Heart left ventricle (tissue), 16 donors: ENCODE data around the gene DDX42. TPM values are rescaled to one million over a fixed set of nuclear protein-coding genes. Genes with fewer than 3 reads are reported as not detected.

ENCODE experiments used
- ATAC-seq, 4 donors: fragments of 200-7000 bp; cut with Tn5 transposase; one replicate each; pipeline ENCODE4 v1.9.1; 2020 to 2022; ENCODE audit warnings: moderate library complexity in 4 of 4, mild to moderate bottlenecking in 3 of 4, moderate number of reproducible peaks in 1 of 4
- DNase-seq, 5 donors: peaks; one replicate each; pipeline ENCODE4 v3.0.0-alpha.2; 2020
- H3K27ac ChIP-seq, 12 donors: fragments of 200-600 bp; sonication (generic) in 4 of 12; one replicate each; pipeline versions ENCODE4 v1.5.0 to v1.8.0; 2016 to 2022; ENCODE audit warnings: mild to moderate bottlenecking in 2 of 12
- H3K27me3 ChIP-seq, 9 donors: fragments of 200-600 bp; sonication (generic) in 2 of 9; one replicate each; pipeline versions ENCODE4 v1.5.1 to v1.8.0; 2016 to 2022; ENCODE audit warnings: mild to moderate bottlenecking in 3 of 9
- H3K36me3 ChIP-seq, 9 donors: fragments of 200-600 bp; sonication (generic) in 2 of 9; one replicate each; pipeline versions ENCODE4 v1.5.0 to v1.8.0; 2018 to 2022; ENCODE audit warnings: mild to moderate bottlenecking in 2 of 9
- H3K4me1 ChIP-seq, 12 donors: fragments of 200-600 bp; sonication (generic) in 4 of 12; one replicate each; pipeline versions ENCODE4 v1.5.0 to v1.8.0; 2016 to 2022; ENCODE audit warnings: mild to moderate bottlenecking in 3 of 12
- H3K4me3 ChIP-seq, 12 donors: fragments of 200-600 bp; sonication (generic) in 4 of 12; one replicate each; pipeline versions ENCODE4 v1.5.0 to v1.8.0; 2017 to 2022; ENCODE audit warnings: mild to moderate bottlenecking in 9 of 12, moderate library complexity in 4 of 12
- H3K9me3 ChIP-seq, 12 donors: fragments of 200-600 bp; sonication (generic) in 4 of 12; one replicate each; pipeline versions ENCODE4 v1.5.0 to v1.8.0; 2016 to 2022; ENCODE audit warnings: mild to moderate bottlenecking in 1 of 12
- CTCF ChIP-seq, 12 donors: fragments of 200-600 bp; sonication (generic) in 4 of 12; IDR thresholded peaks; one replicate each; pipeline versions ENCODE4 v1.5.0 to v1.8.0; 2018 to 2022; ENCODE audit warnings: antibody characterized with exemption in 12 of 12, mild to moderate bottlenecking in 5 of 12
- POLR2A ChIP-seq, 2 donors: fragments of 450-650 bp; IDR thresholded peaks; one replicate each; pipeline ENCODE4 v1.6.1; 2017; ENCODE audit warnings: antibody characterized with exemption in 2 of 2, mild to moderate bottlenecking in 2 of 2, moderate library complexity in 2 of 2
- WGBS, 4 donors: extraction: QIAGEN DNeasy Blood & Tissue Kit in 2 of 4; methylation state at CpG; one replicate each; pipeline versions ENCODE4 v1.1.5 to v1.1.7; 2013 to 2018; 5-methylcytosine and 5-hydroxymethylcytosine counted together
- intact Hi-C, 10 donors: fragments of 100-400 bp; cut with DNase I; formaldehyde crosslinking; loops; one replicate each; pipeline versions ENCODE4 v1.11.1 to v1.14.2; 2022
- polyA plus RNA-seq, 2 donors: library from polyadenylated mRNA; stranded (reverse); fragments of 200-250 nt; gene quantifications; one replicate each; pipeline ENCODE4 v1.2.3, GENCODE V29; 2013
- total RNA-seq, 9 donors: library from RNA; depleted of rRNA in 2 of 9; stranded (reverse); fragments of >200 nt in 2 of 9; fragmentation: NEBNext Ultra II Directional in 3 of 9; extraction: Animal tissue kit (Norgen Biotek cat#: 25700) in 3 of 9; gene quantifications; one replicate each; pipeline versions ENCODE4 v1.1.0 to v1.2.4, GENCODE V29; 2016 to 2023
- donor health status: ischemic (EF 13 %, LVEDD 7.1; RV severe dilation, severe dysfunction).
- donor health status: healthy with polysubstance abuse.
- donor health status: DM: no; HTN: yes; CAD: no.
- donor health status: DM: no; HTN: no; CAD: no.
- donor health status: ischemic (EF 25% LVEDD 6.9; RV normal size, moderate dysfunction).
- donor health status: ischemic (EF 25% LVEDD 5.7; RV mildly dilated, moderate dysfunction).
- donor health status: healthy.
- donor health status: DM: yes; HTN: yes; CAD: no.
- donor health status: ischemic (EF 35%, LVEDD 5.7; RV mildly dilated, moderate dysfunction).
- donor health status: nonischemic (EF 11% LVEDD 7.7; RV severe dilation, severe dysfunction).
- donor health status: DM: yes; HTN: yes; CAD: no.
- donor health status: PGD.
- donor health status: ischemic (EF 29% LVEDD 5.4; RV normal size, mild dysfunction).
- donor health status: nonischemic (EF 23%, LVEDD 6.1; RV moderate dilation, normal function).

The DDX42 gene
- total and polyA plus RNA-seq, 11 donors, result 30.1 to 75.0 (median 56.8) TPM

DNA sequence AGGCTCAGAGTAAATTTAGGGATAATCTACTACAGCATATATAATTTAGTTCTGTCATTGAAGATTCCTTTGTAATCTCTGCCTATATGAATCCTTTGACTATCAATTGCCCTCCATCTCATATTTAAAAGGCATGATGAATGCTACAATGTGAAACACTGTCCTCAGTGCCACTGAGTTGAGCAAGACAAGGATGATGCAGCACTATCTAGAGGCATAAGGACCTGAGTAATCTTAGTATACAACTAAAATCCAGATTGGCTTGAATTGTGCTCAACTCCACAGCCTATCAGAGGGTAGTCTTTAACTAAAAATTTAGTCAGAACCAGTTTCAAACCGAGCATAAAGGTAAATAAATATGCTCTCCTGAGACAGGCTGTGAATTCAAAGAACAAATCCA, 20.8 kb upstream of the DDX42 start:
- peaks cover 0 to 100% (median 98%) of the 10 kb centered on the region in 9 donors for H3K36me3 ChIP-seq
- no peak for ATAC-seq
- H3K27ac ChIP-seq, result no peak overlapping the region
- no peak for DNase-seq
- TF ChIP-seq CTCF (IDR thresholded peaks at IDR 0.05), result no peak
- TF ChIP-seq POLR2A (IDR thresholded peaks at IDR 0.05), result no peak
- intact Hi-C loops, result loop anchor here in 2 of 10 donors (5.0 to 10.0 kb wide), 2 partner anchors 62 to 64 kb away; no protein-coding TSS in a partner anchor
- no peaks in the 10 kb centered on the region for H3K27me3 ChIP-seq
- H3K4me1 ChIP-seq, result peaks cover 0 to 19% (median 0%) of the 10 kb centered on the region in 12 donors
- WGBS, 4 donors, result 92 to 95% (median 93%) methylated on average over 1 of the region's 1 CpG
- no peaks in the 10 kb centered on the region for H3K9me3 ChIP-seq
- no peak overlapping the region for H3K4me3 ChIP-seq

DNA sequence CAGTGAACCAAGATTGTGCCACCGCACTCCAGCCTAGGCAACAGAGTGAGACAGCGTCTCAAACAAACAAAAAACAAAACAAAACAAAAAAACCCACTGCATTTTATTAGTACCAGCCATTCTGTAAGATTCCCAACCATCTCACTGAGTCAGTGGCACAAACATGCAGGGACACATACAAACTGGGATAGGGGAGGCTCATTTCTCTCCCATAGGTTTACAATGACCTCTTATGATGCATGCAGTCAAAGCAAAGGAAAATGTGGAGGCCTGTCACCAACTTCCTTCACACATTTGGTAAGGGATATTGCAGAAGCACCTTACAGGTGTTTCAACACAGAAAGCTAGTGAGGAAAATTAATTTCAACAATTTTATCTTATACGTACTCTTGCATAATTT, 19.9 kb upstream of the DDX42 start:
- Histone ChIP-seq H3K27me3 (no peaks in the 10 kb centered on the region), H3K9me3 (no peaks in the 10 kb centered on the region), H3K27ac (no peak overlapping the region), H3K4me1 (peaks cover 0 to 19% (median 0%) of the 10 kb centered on the region in 12 donors), H3K4me3 (no peak overlapping the region), H3K36me3 (peaks cover 0 to 100% (median 98%) of the 10 kb centered on the region in 9 donors)
- intact Hi-C loops, result loop anchor here in 2 of 10 donors (5.0 to 10.0 kb wide), 2 partner anchors 61 to 63 kb away; no protein-coding TSS in a partner anchor
- TF ChIP-seq POLR2A (IDR thresholded peaks at IDR 0.05), result no peak
- TF ChIP-seq CTCF (IDR thresholded peaks at IDR 0.05), result no peak
- no peak for ATAC-seq
- no peak for DNase-seq
- 95 to 98% (median 97%) methylated on average over 3 of the region's 3 CpGs for WGBS, 4 donors

GRCh38 chr17:63758428-63758827, 15.5 kb upstream of the DDX42 start:
- intact Hi-C loops, result loop anchor here in 1 of 10 donors (10.0 kb wide), 1 partner anchor 56 kb away; no protein-coding TSS in a partner anchor
- H3K4me3 ChIP-seq, result no peak overlapping the region
- no peak for ATAC-seq
- H3K27me3 ChIP-seq, result no peaks in the 10 kb centered on the region
- peaks cover 0 to 30% (median 0%) of the 10 kb centered on the region in 12 donors for H3K4me1 ChIP-seq
- peaks cover 0 to 100% (median 95%) of the 10 kb centered on the region in 9 donors for H3K36me3 ChIP-seq
- no peak overlapping the region for H3K27ac ChIP-seq
- 82 to 88% (median 83%) methylated on average over 2 of the region's 2 CpGs for WGBS, 4 donors
- TF ChIP-seq POLR2A (IDR thresholded peaks at IDR 0.05) (no peak), CTCF (IDR thresholded peaks at IDR 0.05) (no peak)
- no peak for DNase-seq
- H3K9me3 ChIP-seq, result no peaks in the 10 kb centered on the region

GRCh38 chr17:63760771-63761539, 13.0 kb upstream of the DDX42 start:
- peak overlapping the region in 1 of 12 donors; percentile 47 for H3K27ac ChIP-seq
- no peaks in the 10 kb centered on the region for H3K27me3 ChIP-seq
- ATAC-seq, result no peak
- TF ChIP-seq CTCF (IDR thresholded peaks at IDR 0.05) (no peak), POLR2A (IDR thresholded peaks at IDR 0.05) (no peak)
- H3K4me3 ChIP-seq, result no peak overlapping the region
- 79 to 93% (median 89%) methylated on average over 10 of the region's 10 CpGs for WGBS, 4 donors
- H3K36me3 ChIP-seq, result peaks cover 2 to 100% (median 93%) of the 10 kb centered on the region in 9 donors
- peaks cover 0 to 34% (median 0%) of the 10 kb centered on the region in 12 donors for H3K4me1 ChIP-seq
- intact Hi-C loops, result no loop called here
- no peak for DNase-seq
- H3K9me3 ChIP-seq, result no peaks in the 10 kb centered on the region
